ENCODE data around the gene RPS23. TPM values are rescaled to one million over a fixed set of nuclear protein-coding genes. Genes with fewer than 3 reads are reported as not detected.

RPS23 gene
- total RNA-seq, 1 experiment from 2014 or later = 1,388 TPM

DNA sequence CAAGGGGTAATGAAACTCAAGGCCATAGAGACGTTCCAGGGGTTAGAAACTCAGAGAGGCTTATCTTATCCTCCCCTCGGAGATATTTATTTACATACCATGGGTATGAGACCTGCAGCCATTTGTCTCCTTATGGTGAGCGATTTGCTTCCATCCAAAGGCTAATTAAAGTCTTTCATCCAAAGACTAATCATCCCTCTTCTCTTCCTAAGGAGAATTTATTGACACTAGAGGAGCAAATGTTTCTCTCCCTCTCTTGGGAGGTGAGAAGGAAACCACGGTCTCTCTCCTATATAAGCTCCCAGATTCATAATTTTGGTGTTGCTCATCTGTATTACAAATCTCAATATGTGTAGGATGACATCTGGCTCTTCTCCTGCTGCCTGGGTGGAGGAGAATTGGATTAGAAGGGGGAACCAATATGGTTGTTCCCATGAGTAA, 31.0 kb upstream of the RPS23 start:
- Histone ChIP-seq H3K4me1 (ENCODE audit: control insufficient read depth, insufficient read depth, low read length) (no peaks in the 10 kb centered on the region), H3K27ac (ENCODE audit: low read length) (no peak overlapping the region), H3K9me3 (ENCODE audit: control insufficient read depth, insufficient read depth, low read depth, low read length) (no peaks in the 10 kb centered on the region), H3K4me3 (ENCODE audit: low read depth in 2 of 2, low read length in 2 of 2) (no peak overlapping the region), H3K27me3 (ENCODE audit: control insufficient read depth, insufficient read depth, low read length) (no peaks in the 10 kb centered on the region), H3K36me3 (ENCODE audit: control insufficient read depth, insufficient read depth, low read length) (no peaks in the 10 kb centered on the region)
- no TSS peak for BruUV-seq (replicated peaks)
- DNase-seq (ENCODE audit: low read depth, low spot score) = no peak
- ChIA-PET POLR2A (no interaction called here), CTCF (no interaction called here)
- intact Hi-C loops (cut with micrococcal nuclease; ENCODE audit: unreplicated experiment) = no loop called here
- ATAC-seq = no peak
- in situ Hi-C loops (cut with HindIII; ENCODE audit: low pct_unique_long_range_greater_than_20kb, low sequenced_read_pairs) = no loop called here
- TF ChIP-seq TCF7L2 (IDR thresholded peaks at IDR 0.05; ENCODE audit: low read depth, low read length) = no peak
- TF ChIP-seq, protein P1, sequence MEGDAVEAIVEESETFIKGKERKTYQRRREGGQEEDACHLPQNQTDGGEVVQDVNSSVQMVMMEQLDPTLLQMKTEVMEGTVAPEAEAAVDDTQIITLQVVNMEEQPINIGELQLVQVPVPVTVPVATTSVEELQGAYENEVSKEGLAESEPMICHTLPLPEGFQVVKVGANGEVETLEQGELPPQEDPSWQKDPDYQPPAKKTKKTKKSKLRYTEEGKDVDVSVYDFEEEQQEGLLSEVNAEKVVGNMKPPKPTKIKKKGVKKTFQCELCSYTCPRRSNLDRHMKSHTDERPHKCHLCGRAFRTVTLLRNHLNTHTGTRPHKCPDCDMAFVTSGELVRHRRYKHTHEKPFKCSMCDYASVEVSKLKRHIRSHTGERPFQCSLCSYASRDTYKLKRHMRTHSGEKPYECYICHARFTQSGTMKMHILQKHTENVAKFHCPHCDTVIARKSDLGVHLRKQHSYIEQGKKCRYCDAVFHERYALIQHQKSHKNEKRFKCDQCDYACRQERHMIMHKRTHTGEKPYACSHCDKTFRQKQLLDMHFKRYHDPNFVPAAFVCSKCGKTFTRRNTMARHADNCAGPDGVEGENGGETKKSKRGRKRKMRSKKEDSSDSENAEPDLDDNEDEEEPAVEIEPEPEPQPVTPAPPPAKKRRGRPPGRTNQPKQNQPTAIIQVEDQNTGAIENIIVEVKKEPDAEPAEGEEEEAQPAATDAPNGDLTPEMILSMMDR (IDR thresholded peaks at IDR 0.05) = no peak
- TF ChIP-seq REST (IDR thresholded peaks at IDR 0.05; ENCODE audit: insufficient read depth in 1 of 2, low read depth in 2 of 2, low read length in 1 of 2) = no peak
- no peak for TF ChIP-seq POLR2AphosphoS5 (IDR thresholded peaks at IDR 0.05; ENCODE audit: low read depth, low read length)
- no peak for TF ChIP-seq SIN3A (IDR thresholded peaks at IDR 0.05; ENCODE audit: borderline replicate concordance, insufficient read depth, low read depth, low read length)

DNA sequence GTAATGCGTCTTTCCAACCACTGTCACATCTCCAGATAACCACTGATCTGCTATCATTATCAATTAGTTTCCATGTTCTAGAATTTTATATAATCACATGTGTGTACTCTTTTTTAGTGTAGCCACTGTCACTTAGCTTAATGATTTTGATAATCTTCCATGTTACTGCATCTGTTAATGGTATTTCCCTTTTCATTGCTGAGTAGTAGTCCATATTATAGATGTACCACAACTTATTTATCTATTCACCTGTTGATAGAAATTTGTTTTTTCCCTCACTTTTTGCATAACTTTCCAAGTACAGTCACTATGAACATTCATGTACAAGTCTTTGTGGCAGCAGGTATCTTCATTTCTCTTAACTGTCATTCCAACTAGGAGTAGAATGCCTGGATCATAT, 30.3 kb upstream of the RPS23 start:
- in situ Hi-C loops (cut with HindIII; ENCODE audit: low pct_unique_long_range_greater_than_20kb, low sequenced_read_pairs) = no loop called here

More for the DNA sequence above, 30.3 kb upstream of the RPS23 start:
- Histone ChIP-seq H3K27ac (ENCODE audit: low read length) (no peak overlapping the region), H3K4me3 (ENCODE audit: low read depth in 2 of 2, low read length in 2 of 2) (no peak overlapping the region), H3K4me1 (ENCODE audit: control insufficient read depth, insufficient read depth, low read length) (no peaks in the 10 kb centered on the region), H3K27me3 (ENCODE audit: control insufficient read depth, insufficient read depth, low read length) (no peaks in the 10 kb centered on the region), H3K9me3 (ENCODE audit: control insufficient read depth, insufficient read depth, low read depth, low read length) (no peaks in the 10 kb centered on the region), H3K36me3 (ENCODE audit: control insufficient read depth, insufficient read depth, low read length) (no peaks in the 10 kb centered on the region)
- ATAC-seq (no peak), DNase-seq (ENCODE audit: low read depth, low spot score) (no peak)
- no TSS peak for BruUV-seq (replicated peaks)
- POLR2A ChIA-PET = no interaction called here
- TF ChIP-seq SIN3A (IDR thresholded peaks at IDR 0.05; ENCODE audit: borderline replicate concordance, insufficient read depth, low read depth, low read length) (no peak), TCF7L2 (IDR thresholded peaks at IDR 0.05; ENCODE audit: low read depth, low read length) (no peak), REST (IDR thresholded peaks at IDR 0.05; ENCODE audit: insufficient read depth in 1 of 2, low read depth in 2 of 2, low read length in 1 of 2) (no peak), POLR2AphosphoS5 (IDR thresholded peaks at IDR 0.05; ENCODE audit: low read depth, low read length) (no peak)
- TF ChIP-seq, protein P1 (IDR thresholded peaks at IDR 0.05) = no peak
- CTCF ChIA-PET = no interaction called here
- intact Hi-C loops (cut with micrococcal nuclease; ENCODE audit: unreplicated experiment) = no loop called here

Data from Panc1 (cell line).